Neural cell (in vitro differentiated cells): ENCODE measurements around the gene DERA. TPM values are rescaled to one million over a fixed set of nuclear protein-coding genes. Genes with fewer than 3 reads are reported as not detected.
A peak's percentile ranks its signal among the peaks of the same experiment; 100 is the strongest.

Source experiments
- H2AFZ ChIP-seq: fragments of 200-600, 300-800 bp; sonication (generic), shearing (Covaris generic); 2 replicates; pipeline ENCODE4 v1.6.0; 2014; ENCODE audit warnings: low read depth, mild to moderate bottlenecking, antibody characterized with exemption, low read length, moderate library complexity
- H3F3A ChIP-seq: fragments of 200-600 bp; shearing (Covaris generic); 2 replicates; pipeline ENCODE4 v1.6.1; 2016; ENCODE audit warnings: mild to moderate bottlenecking, moderate library complexity, mixed read lengths, antibody characterized with exemption, low read length; ENCODE audit not compliant: insufficient read depth, poor library complexity, severe bottlenecking
- H3K27ac ChIP-seq: fragments of 200-600, 300-800 bp; sonication (generic), shearing (Covaris generic); 2 replicates; pipeline ENCODE4 v1.5.1; 2014; ENCODE audit warnings: mild to moderate bottlenecking, low read length, moderate library complexity
- H3K27me3 ChIP-seq: fragments of 300-800, 200-600 bp; sonication (generic), shearing (Covaris generic); 2 replicates; pipeline ENCODE4 v1.6.0; 2014; ENCODE audit warnings: mild to moderate bottlenecking, low read depth, low read length, moderate library complexity; ENCODE audit not compliant: insufficient read depth
- H3K36me3 ChIP-seq: fragments of 300-800, 200-600 bp; sonication (generic), shearing (Covaris generic); 2 replicates; pipeline ENCODE4 v1.5.1; 2014; ENCODE audit warnings: mild to moderate bottlenecking, antibody characterized with exemption, low read length, moderate library complexity; ENCODE audit not compliant: insufficient read depth
- H3K4me2 ChIP-seq: fragments of 300-800, 200-600 bp; sonication (generic), shearing (Covaris generic); 2 replicates; pipeline ENCODE4 v1.6.0; 2014; ENCODE audit warnings: mild to moderate bottlenecking, low read length
- H3K4me3 ChIP-seq: fragments of 300-800, 200-600 bp; sonication (generic), shearing (Covaris generic); 2 replicates; pipeline ENCODE4 v1.5.1; 2014; ENCODE audit warnings: mild to moderate bottlenecking, low read length, moderate library complexity
- H3K79me2 ChIP-seq: fragments of 200-600 bp; shearing (Covaris generic); replicated peaks from 2 replicates; pipeline ENCODE4 v1.6.0; 2014; ENCODE audit warnings: mild to moderate bottlenecking, low read length, moderate library complexity; ENCODE audit not compliant: insufficient read depth
- H3K9ac ChIP-seq: fragments of 300-800, 200-600 bp; sonication (generic), shearing (Covaris generic); 2 replicates; pipeline ENCODE4 v1.6.1; 2016; ENCODE audit warnings: mild to moderate bottlenecking, low read length, mixed read lengths
- H3K9me2 ChIP-seq: fragments of 200-600 bp; shearing (Covaris generic); 2 replicates; pipeline ENCODE4 v1.6.1; 2016; ENCODE audit warnings: mild to moderate bottlenecking, low read length, mixed read lengths; ENCODE audit not compliant: insufficient read depth
- H3K9me3 ChIP-seq: fragments of 200-600, 300-800 bp; sonication (generic), shearing (Covaris generic); 2 replicates; pipeline ENCODE4 v1.6.1; 2016; ENCODE audit warnings: mild to moderate bottlenecking, mixed run types, low read length, moderate library complexity, mixed read lengths
- H4K20me1 ChIP-seq: fragments of 200-600 bp; shearing (Covaris generic); 2 replicates; pipeline ENCODE4 v1.6.1; 2016; ENCODE audit warnings: mild to moderate bottlenecking, mixed run types; ENCODE audit not compliant: insufficient read depth
- CTCF ChIP-seq: fragments of 450-650 bp; IDR thresholded peaks from 2 replicates; pipeline ENCODE4 v1.5.1; 2014; ENCODE audit warnings: antibody characterized with exemption, mild to moderate bottlenecking, moderate library complexity; ENCODE audit not compliant: poor library complexity, severe bottlenecking
- EP300 ChIP-seq: fragments of 450-650 bp; conservative IDR thresholded peaks from 2 replicates; pipeline ENCODE4 v1.6.1; 2014; ENCODE audit warnings: antibody characterized with exemption, mild to moderate bottlenecking, moderate library complexity; ENCODE audit not compliant: poor library complexity, severe bottlenecking
- EZH2 ChIP-seq: fragments of 200-600, 300-800 bp; shearing (Covaris generic), sonication (generic); IDR thresholded peaks from 2 replicates; pipeline ENCODE4 v1.6.1; 2014; ENCODE audit warnings: antibody characterized with exemption, low read length, borderline replicate concordance, mild to moderate bottlenecking; ENCODE audit not compliant: insufficient read depth, poor library complexity, severe bottlenecking
- MXI1 ChIP-seq: fragments of 450-650 bp; conservative IDR thresholded peaks from 2 replicates; pipeline ENCODE4 v1.6.1; 2014; ENCODE audit warnings: antibody characterized with exemption, mild to moderate bottlenecking; ENCODE audit not compliant: poor library complexity, severe bottlenecking
- POLR2AphosphoS5 ChIP-seq: IDR thresholded peaks from 2 replicates; pipeline ENCODE4 v1.6.1; 2012
- RAD21 ChIP-seq: fragments of 450-650 bp; conservative IDR thresholded peaks from 2 replicates; pipeline ENCODE4 v1.6.1; 2014; ENCODE audit warnings: antibody characterized with exemption, mild to moderate bottlenecking, moderate library complexity
- SMC3 ChIP-seq: fragments of 450-650 bp; conservative IDR thresholded peaks from 2 replicates; pipeline ENCODE4 v1.6.1; 2014; ENCODE audit warnings: antibody characterized with exemption, mild to moderate bottlenecking, moderate library complexity; ENCODE audit not compliant: poor library complexity
- TAF1 ChIP-seq: IDR thresholded peaks from 2 replicates; pipeline ENCODE4 v1.6.1; 2012; ENCODE audit warnings: low read depth
- polyA minus RNA-seq: library from RNA; depleted of rRNA, polyadenylated mRNA; stranded (reverse); fragments of >200 nt; gene quantifications from 2 replicates; pipeline ENCODE4 v1.2.3, GENCODE V29; 2014
- polyA plus RNA-seq: library from polyadenylated mRNA; depleted of rRNA; stranded (reverse); fragments of >200 nt; gene quantifications from 2 replicates; pipeline ENCODE4 v1.2.3, GENCODE V29; 2014
- TF ChIP-seq, protein P1 (sequence below): IDR thresholded peaks from 2 replicates; pipeline ENCODE4 v1.6.1; 2012; ENCODE audit warnings: borderline replicate concordance

Gene DERA
- polyA plus RNA-seq (7.7 and 8.5 TPM in 2 replicates), polyA minus RNA-seq (4.1 and 5.4 TPM in 2 replicates)

DNA sequence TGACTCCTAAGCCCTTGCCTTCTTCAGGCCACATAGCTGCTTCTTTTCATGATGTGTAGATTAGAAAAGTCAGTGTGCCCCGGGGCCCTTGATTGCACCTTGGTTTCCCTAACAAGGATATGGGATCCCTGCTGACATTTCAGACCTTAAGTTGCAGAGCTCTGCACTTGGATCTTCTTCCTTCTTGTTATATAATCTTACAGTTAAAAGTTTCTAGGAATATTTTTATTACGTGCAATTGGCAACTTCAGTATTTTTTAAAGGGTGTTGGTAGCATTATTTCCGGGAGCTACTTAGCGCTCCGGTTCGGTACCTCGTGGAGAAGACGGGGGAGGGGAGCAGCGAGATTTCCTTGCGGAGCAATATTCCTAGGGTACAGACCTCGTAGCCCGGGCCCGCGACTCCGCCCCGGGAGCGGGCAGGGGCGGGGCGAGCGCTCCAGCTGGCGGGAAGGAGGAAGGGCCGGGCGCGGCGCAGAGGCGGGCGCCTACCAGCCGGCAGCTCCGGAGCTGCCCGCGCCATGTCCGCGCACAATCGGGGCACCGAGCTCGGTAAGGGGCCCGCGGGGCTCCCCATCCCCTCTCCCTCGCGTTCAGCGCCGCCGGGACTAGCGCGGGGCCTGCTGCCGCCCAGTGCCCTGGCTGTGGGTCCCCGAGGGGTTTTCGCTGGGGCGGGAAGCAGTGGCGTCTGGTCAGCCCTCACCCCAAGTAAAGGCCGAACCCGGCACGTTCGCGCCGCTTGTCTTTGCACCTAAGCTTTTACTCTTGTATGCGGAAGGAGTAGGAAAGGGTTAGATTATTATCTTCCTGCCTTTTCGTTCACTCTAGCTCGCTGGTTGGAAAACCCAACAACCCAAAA is at the start of gene DERA:
Gene DERA, plus strand, starts transcription at position 469 of the 858 bp plus-strand sequence. Its CDS starts 52 bp downstream, at position 521.
- no peaks in the 10 kb centered on the region for H3K9me3 ChIP-seq
- no peaks in the 10 kb centered on the region for H3K36me3 ChIP-seq
- no peaks in the 10 kb centered on the region for H3K27me3 ChIP-seq
- H4K20me1 ChIP-seq = no peaks in the 10 kb centered on the region
- H3F3A ChIP-seq = peaks cover 4% of the 10 kb centered on the region
- H3K4me3 ChIP-seq = peak within 1 kb of the TSS; percentile 76
- no peak within 1 kb of the TSS for H3K27ac ChIP-seq
- peak within 1 kb of the TSS; percentile 60 for H3K9ac ChIP-seq
- no peaks in the 10 kb centered on the region for H3K9me2 ChIP-seq
- H3K79me2 ChIP-seq = no peaks in the 10 kb centered on the region
- H2AFZ ChIP-seq = peak within 1 kb of the TSS; percentile 54
- peak within 1 kb of the TSS; percentile 63 for H3K4me2 ChIP-seq
- TF ChIP-seq POLR2AphosphoS5 (no peak), CTCF (peak; percentile 50), MXI1 (peak; percentile 41), RAD21 (peak; percentile 34), SMC3 (peak; percentile 40), EZH2 (no peak), EP300 (peak; percentile 21), TAF1 (no peak)

DNA sequence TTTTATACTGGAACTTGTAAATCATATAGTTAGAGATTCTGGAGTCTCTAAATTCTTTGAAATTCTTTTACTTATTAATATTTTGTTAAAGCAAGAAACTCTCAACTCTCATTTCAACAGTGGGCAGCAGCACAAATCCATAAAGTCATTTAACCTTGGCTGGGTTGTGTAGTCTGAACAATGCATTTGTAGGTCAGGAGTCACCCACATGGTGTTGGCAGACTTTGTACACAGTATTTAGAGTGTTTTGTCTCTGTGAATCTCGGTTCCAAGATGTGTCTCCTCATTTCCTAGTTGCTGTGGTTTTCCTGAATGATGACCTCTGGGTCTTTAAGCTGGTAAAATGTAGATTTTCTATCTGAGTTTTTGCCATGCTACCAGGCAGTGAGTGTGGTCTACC is 49.7 kb upstream of the DERA start:
- Histone ChIP-seq H3K9me2 (no peaks in the 10 kb centered on the region), H2AFZ (no peak overlapping the region), H3K4me3 (no peak overlapping the region), H3F3A (no peaks in the 10 kb centered on the region), H3K79me2 (no peaks in the 10 kb centered on the region), H3K9me3 (no peaks in the 10 kb centered on the region), H3K27me3 (no peaks in the 10 kb centered on the region), H4K20me1 (no peaks in the 10 kb centered on the region), H3K36me3 (no peaks in the 10 kb centered on the region), H3K27ac (no peak overlapping the region), H3K4me2 (no peak overlapping the region), H3K9ac (no peak overlapping the region)
- TF ChIP-seq EZH2 = no peak
- no peak for TF ChIP-seq TAF1
- TF ChIP-seq MXI1 = no peak
- TF ChIP-seq POLR2AphosphoS5 = no peak
- TF ChIP-seq SMC3 = no peak
- no peak for TF ChIP-seq RAD21
- TF ChIP-seq EP300 = no peak
- TF ChIP-seq CTCF = no peak
- TF ChIP-seq, protein P1, sequence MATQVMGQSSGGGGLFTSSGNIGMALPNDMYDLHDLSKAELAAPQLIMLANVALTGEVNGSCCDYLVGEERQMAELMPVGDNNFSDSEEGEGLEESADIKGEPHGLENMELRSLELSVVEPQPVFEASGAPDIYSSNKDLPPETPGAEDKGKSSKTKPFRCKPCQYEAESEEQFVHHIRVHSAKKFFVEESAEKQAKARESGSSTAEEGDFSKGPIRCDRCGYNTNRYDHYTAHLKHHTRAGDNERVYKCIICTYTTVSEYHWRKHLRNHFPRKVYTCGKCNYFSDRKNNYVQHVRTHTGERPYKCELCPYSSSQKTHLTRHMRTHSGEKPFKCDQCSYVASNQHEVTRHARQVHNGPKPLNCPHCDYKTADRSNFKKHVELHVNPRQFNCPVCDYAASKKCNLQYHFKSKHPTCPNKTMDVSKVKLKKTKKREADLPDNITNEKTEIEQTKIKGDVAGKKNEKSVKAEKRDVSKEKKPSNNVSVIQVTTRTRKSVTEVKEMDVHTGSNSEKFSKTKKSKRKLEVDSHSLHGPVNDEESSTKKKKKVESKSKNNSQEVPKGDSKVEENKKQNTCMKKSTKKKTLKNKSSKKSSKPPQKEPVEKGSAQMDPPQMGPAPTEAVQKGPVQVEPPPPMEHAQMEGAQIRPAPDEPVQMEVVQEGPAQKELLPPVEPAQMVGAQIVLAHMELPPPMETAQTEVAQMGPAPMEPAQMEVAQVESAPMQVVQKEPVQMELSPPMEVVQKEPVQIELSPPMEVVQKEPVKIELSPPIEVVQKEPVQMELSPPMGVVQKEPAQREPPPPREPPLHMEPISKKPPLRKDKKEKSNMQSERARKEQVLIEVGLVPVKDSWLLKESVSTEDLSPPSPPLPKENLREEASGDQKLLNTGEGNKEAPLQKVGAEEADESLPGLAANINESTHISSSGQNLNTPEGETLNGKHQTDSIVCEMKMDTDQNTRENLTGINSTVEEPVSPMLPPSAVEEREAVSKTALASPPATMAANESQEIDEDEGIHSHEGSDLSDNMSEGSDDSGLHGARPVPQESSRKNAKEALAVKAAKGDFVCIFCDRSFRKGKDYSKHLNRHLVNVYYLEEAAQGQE = no peak
